Heart left ventricle (tissue), 16 donors: ENCODE data around the gene MPRIP. TPM values are rescaled to one million over a fixed set of nuclear protein-coding genes. Genes with fewer than 3 reads are reported as not detected.

Experiments used
- ATAC-seq, 4 donors: fragments of 200-7000 bp; cut with Tn5 transposase; one replicate each; pipeline ENCODE4 v1.9.1; 2020 to 2022; ENCODE audit warnings: moderate library complexity in 4 of 4, mild to moderate bottlenecking in 3 of 4, moderate number of reproducible peaks in 1 of 4
- DNase-seq, 5 donors: peaks; one replicate each; pipeline ENCODE4 v3.0.0-alpha.2; 2020
- H3K27ac ChIP-seq, 12 donors: fragments of 200-600 bp; sonication (generic) in 4 of 12; one replicate each; pipeline versions ENCODE4 v1.5.0 to v1.8.0; 2016 to 2022; ENCODE audit warnings: mild to moderate bottlenecking in 2 of 12
- H3K27me3 ChIP-seq, 9 donors: fragments of 200-600 bp; sonication (generic) in 2 of 9; one replicate each; pipeline versions ENCODE4 v1.5.1 to v1.8.0; 2016 to 2022; ENCODE audit warnings: mild to moderate bottlenecking in 3 of 9
- H3K36me3 ChIP-seq, 9 donors: fragments of 200-600 bp; sonication (generic) in 2 of 9; one replicate each; pipeline versions ENCODE4 v1.5.0 to v1.8.0; 2018 to 2022; ENCODE audit warnings: mild to moderate bottlenecking in 2 of 9
- H3K4me1 ChIP-seq, 12 donors: fragments of 200-600 bp; sonication (generic) in 4 of 12; one replicate each; pipeline versions ENCODE4 v1.5.0 to v1.8.0; 2016 to 2022; ENCODE audit warnings: mild to moderate bottlenecking in 3 of 12
- H3K4me3 ChIP-seq, 12 donors: fragments of 200-600 bp; sonication (generic) in 4 of 12; one replicate each; pipeline versions ENCODE4 v1.5.0 to v1.8.0; 2017 to 2022; ENCODE audit warnings: mild to moderate bottlenecking in 9 of 12, moderate library complexity in 4 of 12
- H3K9me3 ChIP-seq, 12 donors: fragments of 200-600 bp; sonication (generic) in 4 of 12; one replicate each; pipeline versions ENCODE4 v1.5.0 to v1.8.0; 2016 to 2022; ENCODE audit warnings: mild to moderate bottlenecking in 1 of 12
- CTCF ChIP-seq, 12 donors: fragments of 200-600 bp; sonication (generic) in 4 of 12; IDR thresholded peaks; one replicate each; pipeline versions ENCODE4 v1.5.0 to v1.8.0; 2018 to 2022; ENCODE audit warnings: antibody characterized with exemption in 12 of 12, mild to moderate bottlenecking in 5 of 12
- POLR2A ChIP-seq, 2 donors: fragments of 450-650 bp; IDR thresholded peaks; one replicate each; pipeline ENCODE4 v1.6.1; 2017; ENCODE audit warnings: antibody characterized with exemption in 2 of 2, mild to moderate bottlenecking in 2 of 2, moderate library complexity in 2 of 2
- WGBS, 4 donors: extraction: QIAGEN DNeasy Blood & Tissue Kit in 2 of 4; methylation state at CpG; one replicate each; pipeline versions ENCODE4 v1.1.5 to v1.1.7; 2013 to 2018; 5-methylcytosine and 5-hydroxymethylcytosine counted together
- intact Hi-C, 10 donors: fragments of 100-400 bp; cut with DNase I; formaldehyde crosslinking; loops; one replicate each; pipeline versions ENCODE4 v1.11.1 to v1.14.2; 2022
- polyA plus RNA-seq, 2 donors: library from polyadenylated mRNA; stranded (reverse); fragments of 200-250 nt; gene quantifications; one replicate each; pipeline ENCODE4 v1.2.3, GENCODE V29; 2013
- total RNA-seq, 9 donors: library from RNA; depleted of rRNA in 2 of 9; stranded (reverse); fragments of >200 nt in 2 of 9; fragmentation: NEBNext Ultra II Directional in 3 of 9; extraction: Animal tissue kit (Norgen Biotek cat#: 25700) in 3 of 9; gene quantifications; one replicate each; pipeline versions ENCODE4 v1.1.0 to v1.2.4, GENCODE V29; 2016 to 2023
- donor health status: ischemic (EF 13 %, LVEDD 7.1; RV severe dilation, severe dysfunction).
- donor health status: healthy with polysubstance abuse.
- donor health status: DM: no; HTN: yes; CAD: no.
- donor health status: DM: no; HTN: no; CAD: no.
- donor health status: ischemic (EF 25% LVEDD 6.9; RV normal size, moderate dysfunction).
- donor health status: ischemic (EF 25% LVEDD 5.7; RV mildly dilated, moderate dysfunction).
- donor health status: healthy.
- donor health status: DM: yes; HTN: yes; CAD: no.
- donor health status: ischemic (EF 35%, LVEDD 5.7; RV mildly dilated, moderate dysfunction).
- donor health status: nonischemic (EF 11% LVEDD 7.7; RV severe dilation, severe dysfunction).
- donor health status: DM: yes; HTN: yes; CAD: no.
- donor health status: PGD.
- donor health status: ischemic (EF 29% LVEDD 5.4; RV normal size, mild dysfunction).
- donor health status: nonischemic (EF 23%, LVEDD 6.1; RV moderate dilation, normal function).

MPRIP gene
- total and polyA plus RNA-seq, 11 donors = 131 to 686 (median 343) TPM

DNA sequence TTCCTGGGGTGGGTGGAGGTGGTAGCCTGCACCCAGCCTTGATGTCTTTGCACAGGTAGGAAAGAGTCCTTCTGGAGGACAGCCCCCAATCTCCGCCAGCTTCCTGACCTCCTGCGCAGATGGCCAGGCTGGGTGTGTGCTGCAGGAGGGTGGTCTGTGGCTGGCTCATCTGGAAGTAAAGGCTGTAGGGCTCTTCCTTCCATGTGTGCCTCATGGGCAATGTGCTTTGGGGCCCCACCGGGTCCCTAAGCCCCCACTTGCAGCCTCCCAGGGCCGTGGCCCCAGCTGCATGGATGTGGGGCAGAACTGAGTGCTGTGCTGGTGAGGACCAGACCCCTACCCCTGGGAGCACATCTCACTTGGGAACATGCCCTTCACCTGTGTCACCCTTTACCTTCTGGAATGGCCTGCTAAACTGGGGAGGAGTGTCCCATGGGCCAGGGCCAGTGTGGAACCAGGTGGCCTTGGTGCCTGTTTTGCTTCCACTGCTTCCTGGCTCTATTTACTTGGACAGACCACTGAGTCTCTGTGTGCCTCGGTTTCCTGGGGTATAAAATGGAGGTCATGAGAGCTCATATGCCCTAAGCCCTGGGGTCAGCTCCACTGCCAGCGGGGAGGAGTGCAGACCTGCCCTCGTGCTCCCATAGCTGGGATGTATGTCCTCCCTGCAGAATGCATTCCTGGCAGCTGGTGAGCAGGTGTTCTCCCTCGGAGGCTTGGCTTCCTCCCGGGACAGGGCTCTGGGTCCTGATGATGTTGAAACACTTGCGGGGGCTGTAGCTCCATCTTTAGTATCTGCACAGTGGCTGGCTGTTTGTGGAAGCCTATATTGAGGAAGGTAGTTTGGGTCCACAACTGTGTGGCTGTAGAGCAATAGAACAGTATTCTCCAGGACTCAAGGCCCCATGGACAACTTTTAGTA lies 18.0 kb downstream of the MPRIP start:
- intact Hi-C loops = loop anchor here in 1 of 10 donors (5.0 kb wide), 1 partner anchor 37 kb away; no protein-coding TSS in a partner anchor
- H3K9me3 ChIP-seq = no peaks in the 10 kb centered on the region
- WGBS, 4 donors = 73 to 81% (median 77%) methylated on average over 5 to 10 of the region's 10 CpGs
- no peak overlapping the region for H3K4me3 ChIP-seq
- ATAC-seq (no peak), DNase-seq (peak in 3 of 5 donors; percentile 14 to 48 (median 21))
- TF ChIP-seq POLR2A (IDR thresholded peaks at IDR 0.05) (no peak), CTCF (IDR thresholded peaks at IDR 0.05) (no peak)
- peaks cover 0 to 23% (median 0%) of the 10 kb centered on the region in 9 donors for H3K36me3 ChIP-seq
- peaks cover 5 to 100% (median 89%) of the 10 kb centered on the region in 12 donors for H3K4me1 ChIP-seq
- H3K27me3 ChIP-seq = no peaks in the 10 kb centered on the region
- no peak overlapping the region for H3K27ac ChIP-seq

DNA sequence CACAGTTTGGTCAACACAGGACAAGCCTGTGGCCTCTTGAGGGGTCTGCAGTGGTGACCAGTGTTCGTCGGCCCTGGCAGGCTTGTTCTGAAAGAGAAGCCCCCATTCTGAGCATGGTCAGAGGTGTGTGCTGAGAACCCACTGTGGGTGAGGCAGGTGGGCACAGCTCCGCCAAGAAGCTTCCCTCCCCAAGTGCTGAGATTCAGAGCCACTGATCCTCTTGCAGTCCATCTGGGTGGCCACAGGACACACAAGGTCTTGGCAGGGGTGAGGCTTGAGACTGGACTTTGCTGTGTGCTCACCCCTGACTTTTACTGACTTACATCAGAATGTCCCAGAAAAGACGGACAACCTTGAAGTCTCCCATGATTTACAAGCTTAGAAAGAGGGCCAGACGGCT lies 18.7 kb downstream of the MPRIP start:
- TF ChIP-seq CTCF (IDR thresholded peaks at IDR 0.05) = no peak
- no peak for TF ChIP-seq POLR2A (IDR thresholded peaks at IDR 0.05)
- Histone ChIP-seq H3K9me3 (no peaks in the 10 kb centered on the region), H3K4me1 (peaks cover 5 to 99% (median 89%) of the 10 kb centered on the region in 12 donors), H3K27me3 (no peaks in the 10 kb centered on the region), H3K27ac (no peak overlapping the region), H3K36me3 (peaks cover 0 to 23% (median 0%) of the 10 kb centered on the region in 9 donors), H3K4me3 (no peak overlapping the region)
- ATAC-seq (no peak), DNase-seq (peak in 1 of 5 donors; percentile 10)
- WGBS, 4 donors = 64 to 82% (median 81%) methylated on average over 2 to 5 of the region's 5 CpGs
- intact Hi-C loops = loop anchor here in 1 of 10 donors (5.0 kb wide), 1 partner anchor 36 kb away; no protein-coding TSS in a partner anchor

- H3K36me3 ChIP-seq = peaks cover 0 to 23% (median 0%) of the 10 kb centered on the region in 9 donors
- H3K9me3 ChIP-seq = no peaks in the 10 kb centered on the region
- intact Hi-C loops = loop anchor here in 1 of 10 donors (5.0 kb wide), 1 partner anchor 36 kb away; no protein-coding TSS in a partner anchor
- ATAC-seq (peak in 1 of 4 donors; percentile 10), DNase-seq (peak in 2 of 5 donors; percentile 6 to 12)
- no peaks in the 10 kb centered on the region for H3K27me3 ChIP-seq
- no peak for TF ChIP-seq CTCF (IDR thresholded peaks at IDR 0.05)
- TF ChIP-seq POLR2A (IDR thresholded peaks at IDR 0.05) = no peak
- H3K4me1 ChIP-seq = peaks cover 0 to 97% (median 87%) of the 10 kb centered on the region in 12 donors
- WGBS, 4 donors = 57 to 69% (median 65%) methylated on average over 3 of the region's 3 CpGs
- H3K27ac ChIP-seq = peak overlapping the region in 3 of 12 donors; percentile 0 to 7 (median 6)
- H3K4me3 ChIP-seq = no peak overlapping the region
Observed at GRCh38 chr17:17061516-17061915, 19.3 kb downstream of the MPRIP start.

GRCh38 chr17:17062356-17062755 lies 20.1 kb downstream of the MPRIP start:
- DNase-seq = peak in 2 of 5 donors; percentile 27 to 54
- peak in 1 of 4 donors; percentile 10 for ATAC-seq
- Histone ChIP-seq H3K4me1 (peaks cover 0 to 97% (median 82%) of the 10 kb centered on the region in 12 donors), H3K36me3 (peaks cover 0 to 22% (median 0%) of the 10 kb centered on the region in 9 donors), H3K4me3 (no peak overlapping the region), H3K27me3 (no peaks in the 10 kb centered on the region), H3K9me3 (no peaks in the 10 kb centered on the region), H3K27ac (peak overlapping the region in 3 of 12 donors; percentile 2 to 28 (median 6))
- intact Hi-C loops = loop anchor here in 1 of 10 donors (5.0 kb wide), 1 partner anchor 35 kb away; no protein-coding TSS in a partner anchor
- WGBS, 4 donors = 73 to 79% (median 75%) methylated on average over 11 of the region's 11 CpGs
- TF ChIP-seq POLR2A (IDR thresholded peaks at IDR 0.05) = no peak
- TF ChIP-seq CTCF (IDR thresholded peaks at IDR 0.05) = no peak
